ENCODE data around the gene PHF1. TPM values are rescaled to one million over a fixed set of nuclear protein-coding genes. Genes with fewer than 3 reads are reported as not detected.
"Not testable (repeated sequence)": the region's sequence is repeated elsewhere in the genome, so short reads cannot be mapped to it uniquely, and the experiment has no call there.

Gene PHF1
- total RNA-seq, 4 donors from 2014 or later: 46.8 to 86.1 (median 77.3) TPM

GRCh38 chr6:33372526-33373123 is 38.2 kb upstream of the PHF1 start:
- Histone ChIP-seq H3K27me3 (no peaks in the 10 kb centered on the region), H3K4me3 (no peak overlapping the region), H3K9me3 (no peaks in the 10 kb centered on the region), H3K4me1 (peaks cover 0 to 14% (median 0%) of the 10 kb centered on the region in 4 donors), H3K36me3 (no peaks in the 10 kb centered on the region), H3K27ac (no peak overlapping the region)
- DNase-seq: no peak
- no peak for TF ChIP-seq POLR2A (IDR thresholded peaks at IDR 0.05)
- no peak for TF ChIP-seq CTCF (IDR thresholded peaks at IDR 0.05)

- Histone ChIP-seq H3K27ac (no peak overlapping the region), H3K4me3 (no peak overlapping the region), H3K36me3 (no peaks in the 10 kb centered on the region), H3K27me3 (no peaks in the 10 kb centered on the region), H3K9me3 (no peaks in the 10 kb centered on the region), H3K4me1 (peaks cover 0 to 14% (median 0%) of the 10 kb centered on the region in 4 donors)
- DNase-seq: no peak
- TF ChIP-seq POLR2A (IDR thresholded peaks at IDR 0.05) (no peak), CTCF (IDR thresholded peaks at IDR 0.05) (no peak)
Measured at GRCh38 chr6:33373960-33374910, 36.6 kb upstream of the PHF1 start.

GRCh38 chr6:33375143-33375671 is 35.6 kb upstream of the PHF1 start:
- DNase-seq: peak in 1 of 3 donors; percentile 72
- Histone ChIP-seq H3K9me3 (no peaks in the 10 kb centered on the region), H3K4me3 (no peak overlapping the region), H3K27ac (peak overlapping the region in 3 of 4 donors; percentile 40 to 63 (median 58)), H3K36me3 (no peaks in the 10 kb centered on the region), H3K4me1 (peaks cover 0 to 14% (median 0%) of the 10 kb centered on the region in 4 donors), H3K27me3 (no peaks in the 10 kb centered on the region)
- no peak for TF ChIP-seq POLR2A (IDR thresholded peaks at IDR 0.05)
- no peak for TF ChIP-seq CTCF (IDR thresholded peaks at IDR 0.05)

- no peak for DNase-seq
- H3K4me3 ChIP-seq: no peak overlapping the region
- peaks cover 0 to 14% (median 0%) of the 10 kb centered on the region in 4 donors for H3K4me1 ChIP-seq
- H3K27ac ChIP-seq: no peak overlapping the region
- no peaks in the 10 kb centered on the region for H3K36me3 ChIP-seq
- H3K27me3 ChIP-seq: no peaks in the 10 kb centered on the region
- H3K9me3 ChIP-seq: no peaks in the 10 kb centered on the region
- no peak for TF ChIP-seq CTCF (IDR thresholded peaks at IDR 0.05)
- no peak for TF ChIP-seq POLR2A (IDR thresholded peaks at IDR 0.05)
Measured at GRCh38 chr6:33377171-33377570, 33.6 kb upstream of the PHF1 start.

- H3K4me3 ChIP-seq, H3K27ac ChIP-seq, H3K9me3 ChIP-seq, H3K36me3 ChIP-seq, H3K27me3 ChIP-seq, DNase-seq: not testable (repeated sequence)
- H3K4me1 ChIP-seq: peaks cover 0 to 14% (median 0%) of the 10 kb centered on the region in 4 donors
Measured at GRCh38 chr6:33379184-33379583, 31.6 kb upstream of the PHF1 start.

Data from Peyer's patch (tissue), 4 donors.